SU-DHL-6 (cell line): ENCODE measurements around the gene KDM1B.

Experiments
- H2AFZ ChIP-seq: fragments of 200-600 bp; sonication (generic); 2 replicates; pipeline ENCODE4 v1.6.1; 2014; ENCODE audit warnings: low read depth, mild to moderate bottlenecking, moderate library complexity, mixed read lengths, antibody characterized with exemption, low read length; ENCODE audit not compliant: severe bottlenecking
- H3F3A ChIP-seq: fragments of 200-600 bp; shearing (Covaris generic); 2 replicates; pipeline ENCODE4 v1.6.0; 2016; ENCODE audit warnings: antibody characterized with exemption, mild to moderate bottlenecking; ENCODE audit not compliant: insufficient read depth
- H3K27ac ChIP-seq: fragments of 200-600 bp; sonication (generic); 2 replicates; pipeline ENCODE4 v1.5.1; 2016; ENCODE audit warnings: low read depth, mild to moderate bottlenecking, low read length, moderate library complexity, mixed read lengths
- H3K27me3 ChIP-seq: fragments of 200-600 bp; sonication (generic), shearing (Covaris generic); 2 replicates; pipeline ENCODE4 v1.6.0; 2014; ENCODE audit warnings: mild to moderate bottlenecking, low read length
- H3K36me3 ChIP-seq: fragments of 200-600 bp; sonication (generic); 2 replicates; pipeline ENCODE4 v1.6.1; 2014; ENCODE audit warnings: mild to moderate bottlenecking, low read length, mixed read lengths
- H3K4me2 ChIP-seq: fragments of 300-600, 200-600 bp; shearing (Covaris generic), sonication (generic); 2 replicates; pipeline ENCODE4 v1.6.0; 2014; ENCODE audit warnings: low read length, low read depth, mild to moderate bottlenecking; ENCODE audit not compliant: poor library complexity, severe bottlenecking
- H3K4me3 ChIP-seq: fragments of 200-600 bp; sonication (generic); 2 replicates; pipeline ENCODE4 v1.5.1; 2014; ENCODE audit warnings: antibody characterized with exemption, low read length, mild to moderate bottlenecking, mixed read lengths; ENCODE audit not compliant: insufficient read depth, poor library complexity, severe bottlenecking
- H3K79me2 ChIP-seq: fragments of 200-600 bp; sonication (generic); 2 replicates; pipeline ENCODE4 v1.6.1; 2014; ENCODE audit warnings: mild to moderate bottlenecking, low read length, moderate library complexity; ENCODE audit not compliant: insufficient read depth
- H3K9ac ChIP-seq: fragments of 200-600 bp; sonication (generic); 2 replicates; pipeline ENCODE4 v1.7.0; 2014; ENCODE audit warnings: mild to moderate bottlenecking, low read length
- H3K9me2 ChIP-seq: fragments of 200-600 bp; sonication (generic); replicated peaks from 2 replicates; pipeline ENCODE4 v1.6.1; 2014; ENCODE audit warnings: low read length; ENCODE audit not compliant: insufficient read depth
- H3K9me3 ChIP-seq: fragments of 200-600 bp; sonication (generic); 2 replicates; pipeline ENCODE4 v1.6.1; 2014; ENCODE audit warnings: low read length, mixed read lengths; ENCODE audit not compliant: insufficient read depth
- H4K20me1 ChIP-seq: fragments of 200-600 bp; sonication (generic); 2 replicates; pipeline ENCODE4 v1.6.1; 2014; ENCODE audit warnings: low read depth, mild to moderate bottlenecking, antibody characterized with exemption, low read length, moderate library complexity, mixed read lengths
- EZH2phosphoT487 ChIP-seq: fragments of 200-600 bp; sonication (generic), shearing (Covaris generic); conservative IDR thresholded peaks from 2 replicates; pipeline ENCODE4 v1.6.1; 2018; ENCODE audit warnings: mild to moderate bottlenecking, antibody characterized with exemption, low read length, moderate library complexity, mixed read lengths
- TF ChIP-seq, protein P1 (sequence below): fragments of 200-600 bp; sonication (generic); IDR thresholded peaks from one replicate; pipeline ENCODE4 v1.5.1; 2017; ENCODE audit warnings: antibody characterized with exemption, mild to moderate bottlenecking, low read length, moderate library complexity; ENCODE audit not compliant: insufficient read depth, poor library complexity, severe bottlenecking

KDM1B gene

DNA sequence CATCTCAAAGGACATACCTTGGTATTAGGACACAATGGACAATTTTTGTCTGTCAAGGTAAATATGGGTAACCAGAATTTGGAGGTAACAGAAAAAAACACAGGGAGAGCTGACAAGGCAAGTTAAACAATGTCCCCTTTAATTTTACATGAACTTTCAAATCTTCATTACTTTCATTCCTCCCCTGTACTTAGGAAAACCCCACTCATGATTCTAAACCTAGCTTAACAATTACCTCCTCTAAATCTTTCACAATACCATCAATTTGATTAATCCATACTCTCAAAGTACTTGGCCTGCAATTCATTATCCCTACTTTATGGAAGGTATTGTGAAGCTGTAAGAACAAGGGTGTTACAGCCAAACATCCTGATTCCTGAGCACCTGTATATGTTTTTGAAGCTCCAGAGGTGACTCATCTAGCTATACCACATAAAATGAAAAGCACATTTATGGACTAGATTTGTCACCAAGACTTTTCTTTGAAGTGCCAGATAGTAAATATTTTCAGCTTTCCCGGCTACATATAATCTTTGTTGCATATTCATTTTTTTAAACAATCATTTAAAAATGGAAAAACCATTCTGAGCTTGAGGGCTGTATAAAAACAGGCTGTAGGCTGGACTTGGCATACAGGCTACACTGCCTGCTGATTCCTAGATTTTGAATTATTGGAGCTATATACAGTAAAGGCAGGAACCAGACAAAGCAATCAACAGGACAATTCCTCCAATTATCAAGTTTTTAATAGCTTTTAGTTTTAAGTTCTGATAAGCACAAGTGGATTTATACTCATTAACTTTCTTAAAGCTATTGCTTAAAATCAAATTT, 86.2 kb downstream of the KDM1B start:
- no peaks in the 10 kb centered on the region for H3K9me2 ChIP-seq
- peaks cover 92% of the 10 kb centered on the region for H3K36me3 ChIP-seq
- H3F3A ChIP-seq: peaks cover 60% of the 10 kb centered on the region
- no peak overlapping the region for H3K4me2 ChIP-seq
- H3K27me3 ChIP-seq: no peaks in the 10 kb centered on the region
- H3K27ac ChIP-seq: no peak overlapping the region
- H3K4me3 ChIP-seq: no peak overlapping the region
- H3K9me3 ChIP-seq: no peaks in the 10 kb centered on the region
- H4K20me1 ChIP-seq: peaks cover 79% of the 10 kb centered on the region
- no peak overlapping the region for H3K9ac ChIP-seq
- no peak for TF ChIP-seq EZH2phosphoT487
- TF ChIP-seq, protein P1, sequence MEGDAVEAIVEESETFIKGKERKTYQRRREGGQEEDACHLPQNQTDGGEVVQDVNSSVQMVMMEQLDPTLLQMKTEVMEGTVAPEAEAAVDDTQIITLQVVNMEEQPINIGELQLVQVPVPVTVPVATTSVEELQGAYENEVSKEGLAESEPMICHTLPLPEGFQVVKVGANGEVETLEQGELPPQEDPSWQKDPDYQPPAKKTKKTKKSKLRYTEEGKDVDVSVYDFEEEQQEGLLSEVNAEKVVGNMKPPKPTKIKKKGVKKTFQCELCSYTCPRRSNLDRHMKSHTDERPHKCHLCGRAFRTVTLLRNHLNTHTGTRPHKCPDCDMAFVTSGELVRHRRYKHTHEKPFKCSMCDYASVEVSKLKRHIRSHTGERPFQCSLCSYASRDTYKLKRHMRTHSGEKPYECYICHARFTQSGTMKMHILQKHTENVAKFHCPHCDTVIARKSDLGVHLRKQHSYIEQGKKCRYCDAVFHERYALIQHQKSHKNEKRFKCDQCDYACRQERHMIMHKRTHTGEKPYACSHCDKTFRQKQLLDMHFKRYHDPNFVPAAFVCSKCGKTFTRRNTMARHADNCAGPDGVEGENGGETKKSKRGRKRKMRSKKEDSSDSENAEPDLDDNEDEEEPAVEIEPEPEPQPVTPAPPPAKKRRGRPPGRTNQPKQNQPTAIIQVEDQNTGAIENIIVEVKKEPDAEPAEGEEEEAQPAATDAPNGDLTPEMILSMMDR: no peak
- peaks cover 100% of the 10 kb centered on the region for H3K79me2 ChIP-seq
- no peak overlapping the region for H2AFZ ChIP-seq

DNA sequence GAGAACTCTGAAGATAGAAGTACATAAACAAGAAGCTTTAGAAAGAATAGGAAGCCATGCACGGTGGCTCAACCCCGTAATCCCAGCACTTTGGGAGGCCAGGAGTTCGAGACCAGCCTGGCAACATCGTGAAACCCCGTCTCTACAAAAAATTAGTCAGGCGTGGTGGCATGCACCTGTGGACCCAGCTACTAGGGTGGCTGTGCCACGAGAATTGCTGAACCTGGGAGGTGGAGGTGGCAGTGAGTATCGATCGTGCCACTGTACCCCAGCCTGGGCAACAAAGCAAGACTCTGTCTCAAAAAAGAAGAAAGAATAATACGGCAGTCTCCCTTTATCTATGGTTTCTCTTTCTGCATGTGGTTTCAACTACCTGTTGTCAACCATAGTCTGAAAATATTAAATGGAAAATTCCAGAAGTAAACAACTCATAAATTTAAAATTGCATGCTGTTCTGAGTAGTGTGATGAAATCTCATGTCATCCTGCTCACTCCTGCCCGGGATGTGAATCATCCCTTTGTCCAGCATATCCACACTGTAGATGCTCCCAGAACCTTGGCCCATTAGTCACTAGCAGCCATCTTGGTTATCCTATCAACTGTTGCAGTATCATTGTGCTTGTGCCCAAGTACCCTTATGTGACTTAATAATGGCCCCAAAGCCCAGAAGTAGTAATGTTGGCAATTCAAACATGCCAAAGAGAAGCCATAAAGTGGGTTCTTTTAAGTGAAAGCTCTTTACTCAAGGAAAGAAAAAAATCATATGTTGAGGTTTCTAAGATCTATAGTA, 87.0 kb downstream of the KDM1B start:
- Histone ChIP-seq H3K36me3 (peaks cover 92% of the 10 kb centered on the region), H3K9ac (no peak overlapping the region), H3K9me2 (no peaks in the 10 kb centered on the region), H3K27me3 (no peaks in the 10 kb centered on the region), H3K9me3 (no peaks in the 10 kb centered on the region), H2AFZ (no peak overlapping the region), H3K4me2 (no peak overlapping the region), H3K79me2 (peaks cover 100% of the 10 kb centered on the region), H3F3A (peaks cover 59% of the 10 kb centered on the region), H3K27ac (no peak overlapping the region), H4K20me1 (peaks cover 80% of the 10 kb centered on the region), H3K4me3 (no peak overlapping the region)
- TF ChIP-seq, protein P1: no peak
- no peak for TF ChIP-seq EZH2phosphoT487

DNA sequence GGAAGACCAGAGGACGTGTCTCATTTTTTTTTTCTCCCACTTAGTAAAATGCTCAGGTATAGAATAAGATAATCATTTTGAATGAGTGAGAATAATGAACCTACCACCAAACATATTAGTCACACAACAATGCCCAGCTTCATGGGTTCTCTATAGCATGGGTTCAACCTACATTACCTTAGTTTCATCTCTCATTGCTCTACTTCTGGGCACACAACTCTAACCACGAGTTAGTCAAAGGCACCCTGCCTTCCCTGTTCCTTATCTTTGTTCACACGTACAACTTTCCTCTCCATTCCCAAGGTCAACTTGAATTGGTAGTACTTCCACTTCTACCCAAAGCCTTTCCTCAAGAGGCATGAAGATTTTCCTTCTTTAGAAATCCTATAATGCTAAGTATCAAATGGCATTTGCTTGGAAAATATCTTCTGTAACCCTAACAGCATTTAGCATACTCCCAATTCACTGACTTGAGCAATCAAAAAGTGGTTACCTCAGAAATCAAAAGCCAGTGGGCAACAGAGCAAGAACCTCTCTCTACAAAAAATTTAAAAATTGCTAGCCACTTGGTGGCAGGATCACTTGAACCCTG, 88.2 kb downstream of the KDM1B start:
- peaks cover 100% of the 10 kb centered on the region for H3K79me2 ChIP-seq
- H3K4me2 ChIP-seq: no peak overlapping the region
- no peak for TF ChIP-seq EZH2phosphoT487
- TF ChIP-seq, protein P1: no peak
- no peak overlapping the region for H2AFZ ChIP-seq
- H3F3A ChIP-seq: peaks cover 61% of the 10 kb centered on the region
- no peak overlapping the region for H3K4me3 ChIP-seq
- H3K9me2 ChIP-seq: no peaks in the 10 kb centered on the region
- H3K9ac ChIP-seq: no peak overlapping the region
- H3K27me3 ChIP-seq: no peaks in the 10 kb centered on the region
- H3K9me3 ChIP-seq: no peaks in the 10 kb centered on the region
- H3K27ac ChIP-seq: no peak overlapping the region
- H3K36me3 ChIP-seq: peaks cover 93% of the 10 kb centered on the region
- H4K20me1 ChIP-seq: peaks cover 84% of the 10 kb centered on the region
